ENCODE measurements around the gene ZWILCH. TPM values are rescaled to one million over a fixed set of nuclear protein-coding genes. Genes with fewer than 3 reads are reported as not detected.
"Not testable (repeated sequence)": the region's sequence is repeated elsewhere in the genome, so short reads cannot be mapped to it uniquely, and the experiment has no call there.

The ZWILCH gene
- total RNA-seq, 4 donors from 2014 or later: 2.4 to 26.1 (median 7.0) TPM

- Histone ChIP-seq H3K9me3 (no peaks in the 10 kb centered on the region), H3K4me3 (no peak overlapping the region), H3K4me1 (no peaks in the 10 kb centered on the region), H3K27me3 (no peaks in the 10 kb centered on the region), H3K36me3 (no peaks in the 10 kb centered on the region), H3K27ac (no peak overlapping the region)
- no peak for DNase-seq
- intact Hi-C loops (cut with DNase I; ENCODE audit: low total_unique reads): no loop called here
- no peak for TF ChIP-seq POLR2A (IDR thresholded peaks at IDR 0.05)
- TF ChIP-seq, protein P1, sequence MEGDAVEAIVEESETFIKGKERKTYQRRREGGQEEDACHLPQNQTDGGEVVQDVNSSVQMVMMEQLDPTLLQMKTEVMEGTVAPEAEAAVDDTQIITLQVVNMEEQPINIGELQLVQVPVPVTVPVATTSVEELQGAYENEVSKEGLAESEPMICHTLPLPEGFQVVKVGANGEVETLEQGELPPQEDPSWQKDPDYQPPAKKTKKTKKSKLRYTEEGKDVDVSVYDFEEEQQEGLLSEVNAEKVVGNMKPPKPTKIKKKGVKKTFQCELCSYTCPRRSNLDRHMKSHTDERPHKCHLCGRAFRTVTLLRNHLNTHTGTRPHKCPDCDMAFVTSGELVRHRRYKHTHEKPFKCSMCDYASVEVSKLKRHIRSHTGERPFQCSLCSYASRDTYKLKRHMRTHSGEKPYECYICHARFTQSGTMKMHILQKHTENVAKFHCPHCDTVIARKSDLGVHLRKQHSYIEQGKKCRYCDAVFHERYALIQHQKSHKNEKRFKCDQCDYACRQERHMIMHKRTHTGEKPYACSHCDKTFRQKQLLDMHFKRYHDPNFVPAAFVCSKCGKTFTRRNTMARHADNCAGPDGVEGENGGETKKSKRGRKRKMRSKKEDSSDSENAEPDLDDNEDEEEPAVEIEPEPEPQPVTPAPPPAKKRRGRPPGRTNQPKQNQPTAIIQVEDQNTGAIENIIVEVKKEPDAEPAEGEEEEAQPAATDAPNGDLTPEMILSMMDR (IDR thresholded peaks at IDR 0.05): no peak
These were observed 83.4 kb downstream of the ZWILCH start for GRCh38 chr15:66588537-66588936.

DNA sequence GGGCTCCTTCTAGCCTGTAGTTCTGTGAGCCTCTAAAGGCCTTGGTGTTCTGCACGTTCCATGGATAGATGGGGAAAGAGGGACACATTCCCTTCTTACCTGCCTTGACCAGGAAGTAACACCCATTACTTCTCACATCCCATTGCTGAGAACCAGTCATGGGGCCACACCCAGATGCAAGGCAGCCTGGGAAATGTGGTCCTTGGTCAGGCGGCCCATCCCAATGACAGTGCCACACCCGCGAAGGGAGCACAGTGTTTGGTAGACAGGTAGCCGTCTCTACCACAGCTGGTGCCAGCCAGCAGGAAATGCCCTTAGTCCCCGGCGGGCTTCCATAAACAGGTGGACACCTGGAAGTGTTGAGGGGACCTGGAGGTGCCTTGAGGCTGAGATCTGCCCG is 83.8 kb downstream of the ZWILCH start:
- intact Hi-C loops (cut with DNase I; ENCODE audit: low total_unique reads): no loop called here
- no peak for TF ChIP-seq POLR2A (IDR thresholded peaks at IDR 0.05)
- TF ChIP-seq, protein P1 (IDR thresholded peaks at IDR 0.05): no peak
- Histone ChIP-seq H3K27ac (no peak overlapping the region), H3K9me3 (no peaks in the 10 kb centered on the region), H3K27me3 (no peaks in the 10 kb centered on the region), H3K36me3 (no peaks in the 10 kb centered on the region), H3K4me3 (no peak overlapping the region), H3K4me1 (no peaks in the 10 kb centered on the region)
- no peak for DNase-seq

GRCh38 chr15:66589429-66589828 is 84.3 kb downstream of the ZWILCH start:
- DNase-seq; H3K27ac ChIP-seq; H3K27me3 ChIP-seq; H3K4me1 ChIP-seq; H3K9me3 ChIP-seq; H3K36me3 ChIP-seq; intact Hi-C loops (cut with DNase I; ENCODE audit: low total_unique reads); H3K4me3 ChIP-seq: not testable (repeated sequence)

DNA sequence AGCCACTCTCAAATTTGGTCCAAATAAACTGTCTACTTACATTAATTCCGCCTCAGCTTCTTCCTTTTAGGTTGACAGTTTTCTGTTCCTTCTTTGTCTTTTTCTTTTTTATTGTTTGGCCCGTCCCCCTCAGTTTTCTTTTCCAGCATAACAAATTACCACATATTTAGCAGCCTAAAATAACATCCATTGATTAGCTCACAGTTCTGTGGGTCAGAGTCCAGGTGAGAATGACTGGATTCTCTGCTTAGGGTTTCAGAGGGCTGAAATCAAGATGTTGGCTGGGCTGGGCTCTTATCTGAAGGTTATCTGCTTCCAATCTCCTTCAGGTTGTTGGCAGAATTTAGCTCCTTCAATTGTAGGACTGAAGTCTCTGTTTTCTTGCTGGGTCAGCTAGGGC is 85.3 kb downstream of the ZWILCH start:
- H3K4me3 ChIP-seq: no peak overlapping the region
- intact Hi-C loops (cut with DNase I; ENCODE audit: low total_unique reads): no loop called here
- no peaks in the 10 kb centered on the region for H3K4me1 ChIP-seq
- TF ChIP-seq, protein P1 (IDR thresholded peaks at IDR 0.05): no peak
- no peak for TF ChIP-seq POLR2A (IDR thresholded peaks at IDR 0.05)
- no peaks in the 10 kb centered on the region for H3K27me3 ChIP-seq
- no peak overlapping the region for H3K27ac ChIP-seq
- no peaks in the 10 kb centered on the region for H3K36me3 ChIP-seq
- no peaks in the 10 kb centered on the region for H3K9me3 ChIP-seq
- DNase-seq: no peak

DNA sequence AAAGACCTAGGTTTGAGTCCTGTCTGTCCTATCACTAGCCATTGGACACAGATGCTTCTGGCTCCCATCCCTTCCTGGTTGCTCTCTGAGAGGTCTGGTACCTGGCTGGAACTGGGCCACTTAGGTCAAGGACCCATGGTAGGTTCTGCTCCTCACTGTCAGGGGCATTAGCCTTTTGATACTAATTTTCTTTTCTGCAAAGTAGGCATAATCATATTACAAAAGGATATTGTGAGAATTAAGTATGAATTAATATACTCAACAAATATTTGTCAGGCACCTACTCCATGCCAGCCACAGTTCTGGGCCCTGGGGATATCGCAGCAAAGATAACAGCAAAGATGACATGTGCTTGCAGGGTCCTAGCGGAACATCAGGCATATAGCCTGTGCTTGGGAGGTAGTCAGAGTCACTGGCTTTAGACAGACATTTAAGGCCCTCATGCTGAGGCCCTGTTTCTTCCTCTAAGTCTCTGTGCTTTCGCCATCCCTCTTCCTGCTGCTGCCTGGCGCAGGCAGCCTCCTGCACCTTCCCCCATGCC is 86.3 kb downstream of the ZWILCH start:
- no peak for DNase-seq
- Histone ChIP-seq H3K36me3 (no peaks in the 10 kb centered on the region), H3K4me1 (no peaks in the 10 kb centered on the region), H3K27ac (no peak overlapping the region), H3K27me3 (no peaks in the 10 kb centered on the region), H3K4me3 (no peak overlapping the region), H3K9me3 (no peaks in the 10 kb centered on the region)
- TF ChIP-seq, protein P1 (IDR thresholded peaks at IDR 0.05): no peak
- no peak for TF ChIP-seq POLR2A (IDR thresholded peaks at IDR 0.05)
- intact Hi-C loops (cut with DNase I; ENCODE audit: low total_unique reads): no loop called here
